HepG2 (cell line): ENCODE results near the gene CHCHD5. TPM values are rescaled to one million over a fixed set of nuclear protein-coding genes. Genes with fewer than 3 reads are reported as not detected.
A peak's percentile ranks its signal among the peaks of the same experiment; 100 is the strongest.

Source experiments
- ATAC-seq: fragments of 200-7000 bp; cut with Tn5 transposase; 3 replicates; pipeline ENCODE4 v1.9.1; 2020; ENCODE audit warnings: mild to moderate bottlenecking, moderate library complexity
- BruUV-seq: library from RNA; stranded (reverse); fragments of 400-500 nt; replicated peaks from 2 replicates; lab custom pipeline; 2021; lab: Mats Ljungman, UMichigan
- CTCF ChIA-PET: fragments of 300-600 bp; formaldehyde crosslinking; extraction: SDS; loops from one replicate; lab custom pipeline; 2021; ENCODE audit warnings: low total read pairs, inconsistent platforms, low intra/inter-chr PET ratio; lab: Yijun Ruan, JAX
- POLR2A ChIA-PET: fragments of 350-600 bp; sonication (Branson Sonifier 250); formaldehyde crosslinking; loops from one replicate; lab custom pipeline; 2020; ENCODE audit warnings: antibody characterized with exemption, inconsistent platforms; lab: Yijun Ruan, JAX
- DNase-seq: peaks from one replicate; pipeline ENCODE4 v3.0.0-alpha.2; 2015; ENCODE audit warnings: low spot score
- FAIRE-seq: peaks from 3 replicates; lab custom pipeline; 2011; peaks lifted over from hg19 to GRCh38; lab: Jason Lieb, UNC
- H2AFZ ChIP-seq: one replicate; pipeline ENCODE4 v1.6.1; 2011; ENCODE audit warnings: low read length, inconsistent platforms
- H3K27ac ChIP-seq: fragments of 300-600 bp; 3 replicates; pipeline ENCODE4 v1.8.0; 2011; ENCODE audit warnings: mixed run types, mild to moderate bottlenecking, mixed read lengths, low read length, inconsistent platforms; ENCODE audit not compliant: insufficient read depth; ENCODE audit errors: extremely low read length
- H3K27me3 ChIP-seq, 2 experiments: fragments of 200-600 bp in 1 of 2; 2 replicates in 1 of 2; 3 replicates in 1 of 2; pipeline versions ENCODE4 v1.6.0 to v1.8.0; 2011; ENCODE audit warnings: low read length in 2 of 2, mild to moderate bottlenecking in 2 of 2, moderate library complexity in 2 of 2, inconsistent platforms in 1 of 2; ENCODE audit not compliant: insufficient read depth in 2 of 2, control insufficient read depth in 1 of 2
- H3K36me3 ChIP-seq, 2 experiments: fragments of 200-600 bp in 1 of 2; replicated peaks in 1 of 2; 2 replicates in 1 of 2; 3 replicates in 1 of 2; pipeline versions ENCODE4 v1.5.1 to v1.8.0; 2011; ENCODE audit warnings: low read length in 2 of 2, inconsistent platforms in 1 of 2; ENCODE audit not compliant: insufficient read depth in 2 of 2, control insufficient read depth in 1 of 2
- H3K4me1 ChIP-seq: 2 replicates; pipeline ENCODE4 v1.5.1; 2012; ENCODE audit warnings: low read length, inconsistent platforms; ENCODE audit not compliant: insufficient read depth
- H3K4me2 ChIP-seq: 2 replicates; pipeline ENCODE4 v1.6.0; 2011; ENCODE audit warnings: low read depth, low read length, inconsistent platforms
- H3K4me3 ChIP-seq, 3 experiments: fragments of 200-600 bp in 1 of 3; sonication (generic), shearing (Covaris generic) in 1 of 3; replicated peaks in 1 of 3; 2 replicates each; pipeline ENCODE4 v1.5.1; 2011 to 2016; ENCODE audit warnings: low read length in 3 of 3, inconsistent platforms in 2 of 3, low read depth in 2 of 3, mild to moderate bottlenecking in 2 of 3, control low read depth in 1 of 3, mixed read lengths in 1 of 3; ENCODE audit not compliant: insufficient read depth in 1 of 3
- H3K79me2 ChIP-seq: one replicate; pipeline ENCODE4 v1.6.1; 2011; ENCODE audit warnings: low read length, inconsistent platforms; ENCODE audit not compliant: insufficient read depth
- H3K9ac ChIP-seq: 2 replicates; pipeline ENCODE4 v1.6.0; 2011; ENCODE audit warnings: mild to moderate bottlenecking, low read depth, low read length, inconsistent platforms; ENCODE audit not compliant: insufficient read depth
- H3K9me3 ChIP-seq: 2 replicates; pipeline ENCODE4 v1.5.1; 2012; ENCODE audit warnings: mild to moderate bottlenecking, low read length
- H4K20me1 ChIP-seq: 2 replicates; pipeline ENCODE4 v1.6.0; 2011; ENCODE audit warnings: inconsistent platforms, mild to moderate bottlenecking, low read length, moderate library complexity; ENCODE audit not compliant: insufficient read depth
- HDAC1 ChIP-seq: sonication (generic); formaldehyde crosslinking; IDR thresholded peaks from 2 replicates; pipeline ENCODE4 v1.5.1; 2020; ENCODE audit warnings: mild to moderate bottlenecking, missing genetic modification reagents
- HOXA7 ChIP-seq: sonication (generic); formaldehyde crosslinking; IDR thresholded peaks from 2 replicates; pipeline ENCODE4 v1.8.1; 2022; ENCODE audit warnings: mild to moderate bottlenecking, missing genetic modification reagents, moderate library complexity
- SOX13 ChIP-seq, 3 experiments: fragments of 450-650 bp in 1 of 3; sonication (generic) in 1 of 3; formaldehyde crosslinking in 1 of 3; IDR thresholded peaks in 2 of 3; conservative IDR thresholded peaks in 1 of 3; 2 replicates each; pipeline versions ENCODE4 v1.5.0 to v1.6.1; 2016 to 2020; ENCODE audit warnings: antibody characterized with exemption in 1 of 3, mild to moderate bottlenecking in 1 of 3, missing compliant biosample characterization in 1 of 3, missing genetic modification reagents in 1 of 3, moderate library complexity in 1 of 3
- SOX6 ChIP-seq, 2 experiments: fragments of 450-650 bp in 1 of 2; sonication (generic) in 1 of 2; formaldehyde crosslinking in 1 of 2; IDR thresholded peaks; 2 replicates each; pipeline versions ENCODE4 v1.4.0 to v1.6.1; 2017 to 2020; ENCODE audit warnings: antibody characterized with exemption in 1 of 2, mild to moderate bottlenecking in 1 of 2, missing genetic modification reagents in 1 of 2
- SP1 ChIP-seq, 2 experiments: fragments of 450-650 bp in 1 of 2; sonication (generic) in 1 of 2; formaldehyde crosslinking in 1 of 2; IDR thresholded peaks; 2 replicates each; pipeline versions ENCODE4 v1.4.0 to v1.6.1; 2016 to 2020; ENCODE audit warnings: missing genetic modification reagents in 1 of 2
- ZEB1 ChIP-seq: IDR thresholded peaks from 2 replicates; pipeline ENCODE4 v1.6.1; 2012; ENCODE audit warnings: mild to moderate bottlenecking, low read depth, inconsistent platforms; ENCODE audit not compliant: insufficient replicate concordance
- ZNF703 ChIP-seq: sonication (generic); formaldehyde crosslinking; IDR thresholded peaks from 2 replicates; pipeline ENCODE4 v1.5.1; 2020; ENCODE audit warnings: missing genetic modification reagents, mild to moderate bottlenecking, moderate library complexity, borderline replicate concordance
- ZNF790 ChIP-seq: sonication (generic); formaldehyde crosslinking; IDR thresholded peaks from 2 replicates; pipeline ENCODE4 v1.8.0; 2022; ENCODE audit warnings: missing genetic modification reagents, mild to moderate bottlenecking, borderline replicate concordance
- ZSCAN20 ChIP-seq: sonication (generic); formaldehyde crosslinking; IDR thresholded peaks from 2 replicates; pipeline ENCODE4 v1.4.0; 2020; ENCODE audit warnings: missing genetic modification reagents, mild to moderate bottlenecking, borderline replicate concordance
- WGBS: methylation state at CpG from one replicate; pipeline ENCODE4 v1.1.6; 2017; ENCODE audit warnings: low lambda C conversion rate; 5-methylcytosine and 5-hydroxymethylcytosine counted together
- in situ Hi-C: cut with HindIII; loops from 2 replicates; pipeline ENCODE4 v1.10.0; 2017; ENCODE audit warnings: low pct_unique_long_range_greater_than_20kb; ENCODE audit not compliant: extremely low pct_ligation_motif_present
- intact Hi-C: fragments of 100-400 bp; cut with micrococcal nuclease; formaldehyde crosslinking; loops from one replicate; pipeline ENCODE4 v1.10.0; 2022; ENCODE audit not compliant: unreplicated experiment
- polyA plus RNA-seq, 8 experiments: library from polyadenylated mRNA; depleted of rRNA in 3 of 8; stranded (reverse) in 7 of 8; unstranded in 1 of 8; fragments of >200 nt; fragmentation: Illumina TruSeq in 4 of 8; extraction: Trizol in 4 of 8; gene quantifications; 2 replicates each; pipeline versions ENCODE4 v1.2.1 to v1.2.3, GENCODE V29; 2011 to 2016; ENCODE audit warnings: low read depth in 4 of 8, missing spikeins in 1 of 8, mixed read lengths in 1 of 8; ENCODE audit not compliant: insufficient read depth in 1 of 8
- total RNA-seq, 5 experiments: library from RNA; depleted of rRNA; stranded (reverse); fragments of >200 nt; fragmentation: Illumina TruSeq; extraction: Trizol; gene quantifications; 2 replicates each; pipeline ENCODE4 v1.2.3, GENCODE V29; 2016; ENCODE audit warnings: low read depth in 1 of 5
- TF ChIP-seq, protein P1 (sequence below): IDR thresholded peaks from 2 replicates; pipeline ENCODE4 v1.4.0; 2020; ENCODE audit warnings: mild to moderate bottlenecking, missing genetic modification reagents
- TF ChIP-seq, protein P2 (sequence below): sonication (generic); formaldehyde crosslinking; conservative IDR thresholded peaks from 2 replicates; pipeline ENCODE4 v1.4.0; 2020; ENCODE audit warnings: missing genetic modification reagents
- TF ChIP-seq, protein P3 (sequence below): sonication (generic); formaldehyde crosslinking; conservative IDR thresholded peaks from 2 replicates; pipeline ENCODE4 v1.4.0; 2020; ENCODE audit warnings: mild to moderate bottlenecking, missing genetic modification reagents, moderate library complexity

CHCHD5 gene
- total and polyA plus RNA-seq, 2 of the 13 experiments (the other 11 are each of a cell fraction or from before 2014, with no cell fraction given): 19.0 to 23.9 TPM

DNA sequence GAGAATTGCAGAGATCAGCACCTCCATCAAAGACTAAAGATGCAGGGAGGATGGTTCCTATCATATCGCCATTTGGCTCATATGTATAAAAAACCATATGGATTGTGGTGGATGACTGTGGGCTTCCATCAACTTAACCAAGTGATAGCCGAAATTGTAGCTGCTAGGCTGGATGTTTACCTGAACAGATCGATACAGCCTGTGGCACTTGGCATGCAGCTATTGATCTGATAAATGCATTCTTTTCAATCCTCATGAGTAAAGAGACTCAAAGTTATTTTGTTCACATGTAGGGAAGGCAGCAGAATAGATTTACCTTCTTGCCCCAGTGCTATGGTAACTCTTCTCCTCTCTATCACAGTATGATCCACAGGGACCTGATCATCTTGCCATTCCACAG is 18.5 kb downstream of the CHCHD5 start:
- intact Hi-C loops (no loop called here), in situ Hi-C loops (loop anchor here (5.0 kb wide), 1 partner anchor 119 kb away; the partner anchor contains the start of gene NT5DC4)
- H2AFZ ChIP-seq: no peak overlapping the region
- no peaks in the 10 kb centered on the region for H3K9me3 ChIP-seq
- no peaks in the 10 kb centered on the region for H3K79me2 ChIP-seq
- H3K4me2 ChIP-seq: no peak overlapping the region
- peaks cover 20% of the 10 kb centered on the region for H3K4me1 ChIP-seq
- no peak overlapping the region for H3K9ac ChIP-seq
- FAIRE-seq (no peak), DNase-seq (no peak), ATAC-seq (peak; percentile 64)
- CTCF ChIA-PET: interaction anchor here (4.1 kb wide), 1 partner anchor 123 kb away, joined by 96 read pairs; no protein-coding TSS in a partner anchor
- H3K27ac ChIP-seq: no peak overlapping the region
- POLR2A ChIA-PET: interaction anchor here (0.8 to 1.4 kb wide), 2 partner anchors 19 to 42 kb away, joined by 4 to 6 read pairs; partner anchors contain the start of gene CHCHD5
- BruUV-seq: no TSS peak
- H4K20me1 ChIP-seq: no peaks in the 10 kb centered on the region
- H3K4me3 ChIP-seq: no peak overlapping the region
- 10% methylated on average over 3 of the region's 3 CpGs for WGBS
- peaks cover 0 to 3% of the 10 kb centered on the region in 2 experiments; a peak in 1 of 5 replicates for H3K27me3 ChIP-seq
- no peaks in the 10 kb centered on the region for H3K36me3 ChIP-seq
- TF ChIP-seq, protein P1, sequence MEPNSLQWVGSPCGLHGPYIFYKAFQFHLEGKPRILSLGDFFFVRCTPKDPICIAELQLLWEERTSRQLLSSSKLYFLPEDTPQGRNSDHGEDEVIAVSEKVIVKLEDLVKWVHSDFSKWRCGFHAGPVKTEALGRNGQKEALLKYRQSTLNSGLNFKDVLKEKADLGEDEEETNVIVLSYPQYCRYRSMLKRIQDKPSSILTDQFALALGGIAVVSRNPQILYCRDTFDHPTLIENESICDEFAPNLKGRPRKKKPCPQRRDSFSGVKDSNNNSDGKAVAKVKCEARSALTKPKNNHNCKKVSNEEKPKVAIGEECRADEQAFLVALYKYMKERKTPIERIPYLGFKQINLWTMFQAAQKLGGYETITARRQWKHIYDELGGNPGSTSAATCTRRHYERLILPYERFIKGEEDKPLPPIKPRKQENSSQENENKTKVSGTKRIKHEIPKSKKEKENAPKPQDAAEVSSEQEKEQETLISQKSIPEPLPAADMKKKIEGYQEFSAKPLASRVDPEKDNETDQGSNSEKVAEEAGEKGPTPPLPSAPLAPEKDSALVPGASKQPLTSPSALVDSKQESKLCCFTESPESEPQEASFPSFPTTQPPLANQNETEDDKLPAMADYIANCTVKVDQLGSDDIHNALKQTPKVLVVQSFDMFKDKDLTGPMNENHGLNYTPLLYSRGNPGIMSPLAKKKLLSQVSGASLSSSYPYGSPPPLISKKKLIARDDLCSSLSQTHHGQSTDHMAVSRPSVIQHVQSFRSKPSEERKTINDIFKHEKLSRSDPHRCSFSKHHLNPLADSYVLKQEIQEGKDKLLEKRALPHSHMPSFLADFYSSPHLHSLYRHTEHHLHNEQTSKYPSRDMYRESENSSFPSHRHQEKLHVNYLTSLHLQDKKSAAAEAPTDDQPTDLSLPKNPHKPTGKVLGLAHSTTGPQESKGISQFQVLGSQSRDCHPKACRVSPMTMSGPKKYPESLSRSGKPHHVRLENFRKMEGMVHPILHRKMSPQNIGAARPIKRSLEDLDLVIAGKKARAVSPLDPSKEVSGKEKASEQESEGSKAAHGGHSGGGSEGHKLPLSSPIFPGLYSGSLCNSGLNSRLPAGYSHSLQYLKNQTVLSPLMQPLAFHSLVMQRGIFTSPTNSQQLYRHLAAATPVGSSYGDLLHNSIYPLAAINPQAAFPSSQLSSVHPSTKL (CRISPR knock-in tag): peak; percentile 51
- TF ChIP-seq, protein P2, sequence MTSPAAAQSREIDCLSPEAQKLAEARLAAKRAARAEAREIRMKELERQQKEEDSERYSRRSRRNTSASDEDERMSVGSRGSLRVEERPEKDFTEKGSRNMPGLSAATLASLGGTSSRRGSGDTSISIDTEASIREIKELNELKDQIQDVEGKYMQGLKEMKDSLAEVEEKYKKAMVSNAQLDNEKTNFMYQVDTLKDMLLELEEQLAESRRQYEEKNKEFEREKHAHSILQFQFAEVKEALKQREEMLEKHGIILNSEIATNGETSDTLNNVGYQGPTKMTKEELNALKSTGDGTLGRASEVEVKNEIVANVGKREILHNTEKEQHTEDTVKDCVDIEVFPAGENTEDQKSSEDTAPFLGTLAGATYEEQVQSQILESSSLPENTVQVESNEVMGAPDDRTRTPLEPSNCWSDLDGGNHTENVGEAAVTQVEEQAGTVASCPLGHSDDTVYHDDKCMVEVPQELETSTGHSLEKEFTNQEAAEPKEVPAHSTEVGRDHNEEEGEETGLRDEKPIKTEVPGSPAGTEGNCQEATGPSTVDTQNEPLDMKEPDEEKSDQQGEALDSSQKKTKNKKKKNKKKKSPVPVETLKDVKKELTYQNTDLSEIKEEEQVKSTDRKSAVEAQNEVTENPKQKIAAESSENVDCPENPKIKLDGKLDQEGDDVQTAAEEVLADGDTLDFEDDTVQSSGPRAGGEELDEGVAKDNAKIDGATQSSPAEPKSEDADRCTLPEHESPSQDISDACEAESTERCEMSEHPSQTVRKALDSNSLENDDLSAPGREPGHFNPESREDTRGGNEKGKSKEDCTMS (CRISPR knock-in tag): no peak
- TF ChIP-seq SOX6 (IDR thresholded peaks at IDR 0.05) (no peak), SOX6 (CRISPR knock-in tag; IDR thresholded peaks at IDR 0.05) (peak; percentile 34; the same call in 1 of the 2 replicates), ZEB1 (peak; percentile 67), HDAC1 (CRISPR knock-in tag) (0 out of 2 replicates have a peak, but pooled peaks have one; percentile 30), ZNF703 (CRISPR knock-in tag) (no peak), SOX13 (IDR thresholded peaks at IDR 0.05) (no peak), SOX13 (CRISPR knock-in tag; conservative IDR thresholded peaks at IDR 0.05 in 1 of 2, IDR thresholded peaks at IDR 0.05 in 1 of 2) (peak in 1 of 2 experiments; percentile 31; a peak in 1 of 4 replicates), ZNF790 (CRISPR knock-in tag) (no peak), ZSCAN20 (CRISPR knock-in tag) (no peak), SP1 (IDR thresholded peaks at IDR 0.05) (no peak), SP1 (CRISPR knock-in tag; IDR thresholded peaks at IDR 0.05) (no peak), HOXA7 (no peak)
- TF ChIP-seq, protein P3, sequence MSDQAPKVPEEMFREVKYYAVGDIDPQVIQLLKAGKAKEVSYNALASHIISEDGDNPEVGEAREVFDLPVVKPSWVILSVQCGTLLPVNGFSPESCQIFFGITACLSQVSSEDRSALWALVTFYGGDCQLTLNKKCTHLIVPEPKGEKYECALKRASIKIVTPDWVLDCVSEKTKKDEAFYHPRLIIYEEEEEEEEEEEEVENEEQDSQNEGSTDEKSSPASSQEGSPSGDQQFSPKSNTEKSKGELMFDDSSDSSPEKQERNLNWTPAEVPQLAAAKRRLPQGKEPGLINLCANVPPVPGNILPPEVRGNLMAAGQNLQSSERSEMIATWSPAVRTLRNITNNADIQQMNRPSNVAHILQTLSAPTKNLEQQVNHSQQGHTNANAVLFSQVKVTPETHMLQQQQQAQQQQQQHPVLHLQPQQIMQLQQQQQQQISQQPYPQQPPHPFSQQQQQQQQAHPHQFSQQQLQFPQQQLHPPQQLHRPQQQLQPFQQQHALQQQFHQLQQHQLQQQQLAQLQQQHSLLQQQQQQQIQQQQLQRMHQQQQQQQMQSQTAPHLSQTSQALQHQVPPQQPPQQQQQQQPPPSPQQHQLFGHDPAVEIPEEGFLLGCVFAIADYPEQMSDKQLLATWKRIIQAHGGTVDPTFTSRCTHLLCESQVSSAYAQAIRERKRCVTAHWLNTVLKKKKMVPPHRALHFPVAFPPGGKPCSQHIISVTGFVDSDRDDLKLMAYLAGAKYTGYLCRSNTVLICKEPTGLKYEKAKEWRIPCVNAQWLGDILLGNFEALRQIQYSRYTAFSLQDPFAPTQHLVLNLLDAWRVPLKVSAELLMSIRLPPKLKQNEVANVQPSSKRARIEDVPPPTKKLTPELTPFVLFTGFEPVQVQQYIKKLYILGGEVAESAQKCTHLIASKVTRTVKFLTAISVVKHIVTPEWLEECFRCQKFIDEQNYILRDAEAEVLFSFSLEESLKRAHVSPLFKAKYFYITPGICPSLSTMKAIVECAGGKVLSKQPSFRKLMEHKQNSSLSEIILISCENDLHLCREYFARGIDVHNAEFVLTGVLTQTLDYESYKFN (CRISPR knock-in tag): peak; percentile 26; the same call in 1 of the 2 replicates
